ENCODE data around the gene SRRM2. TPM values are rescaled to one million over a fixed set of nuclear protein-coding genes. Genes with fewer than 3 reads are reported as not detected.

The SRRM2 gene
- polyA plus RNA-seq, 1 donor (not counting 4 experiments of a cell fraction or from before 2014, with no cell fraction given) = 101 TPM

GRCh38 chr16:2756288-2757015 is 4.0 kb downstream of the SRRM2 start:
- no peaks in the 10 kb centered on the region for H3K27me3 ChIP-seq (ENCODE audit: control insufficient read depth, extremely low read depth, insufficient read depth, low read length)
- no peak overlapping the region for H3K27ac ChIP-seq (ENCODE audit: control insufficient read depth, insufficient read depth, low read length)
- H3K4me3 ChIP-seq (ENCODE audit: control insufficient read depth in 2 of 3, extremely low read depth in 1 of 3, insufficient read depth in 2 of 3, low read depth in 1 of 3, low read length in 3 of 3) = no peak overlapping the region
- no peaks in the 10 kb centered on the region for H3K9me3 ChIP-seq (ENCODE audit: control insufficient read depth, low read depth, low read length)
- no peak overlapping the region for H3K4me2 ChIP-seq (ENCODE audit: control insufficient read depth, extremely low read depth, insufficient read depth, low read depth, low read length)
- no peak overlapping the region for H2AFZ ChIP-seq (ENCODE audit: control insufficient read depth, low read length)
- H3K79me2 ChIP-seq (ENCODE audit: control insufficient read depth, insufficient read depth, low read length) = peaks cover 84% of the 10 kb centered on the region
- peaks cover 20% of the 10 kb centered on the region for H3K4me1 ChIP-seq (ENCODE audit: control insufficient read depth, extremely low read depth, insufficient read depth, low read length)
- TF ChIP-seq CTCF (optimal IDR thresholded peaks at IDR 0.05 in 1 of 3, IDR thresholded peaks at IDR 0.05 in 1 of 3, conservative IDR thresholded peaks at IDR 0.05 in 1 of 3; ENCODE audit: extremely low read depth in 1 of 3, insufficient read depth in 2 of 3, low read length in 3 of 3) (no peak), EZH2 (IDR thresholded peaks at IDR 0.05; ENCODE audit: low read length) (no peak)
- no peak for DNase-seq (ENCODE audit: low read depth, low spot score)
- peaks cover 54% of the 10 kb centered on the region for H4K20me1 ChIP-seq (ENCODE audit: control insufficient read depth, extremely low read depth, insufficient read depth, low read length)
- dilution Hi-C loops (cut with MboI; ENCODE audit: extremely low pct_ligation_motif_present, low sequenced_read_pairs) = no loop called here
- peaks cover 30 to 54% of the 10 kb centered on the region in 2 experiments for H3K36me3 ChIP-seq (ENCODE audit: control insufficient read depth in 2 of 2, extremely low read depth in 1 of 2, insufficient read depth in 2 of 2, low read length in 2 of 2)
- no peak for FAIRE-seq
- H3K9me1 ChIP-seq (ENCODE audit: control insufficient read depth, extremely low read depth, insufficient read depth, low read length) = peaks cover 6% of the 10 kb centered on the region
- no peak overlapping the region for H3K9ac ChIP-seq (ENCODE audit: control insufficient read depth, extremely low read depth, insufficient read depth, low read length)

- no peak overlapping the region for H2AFZ ChIP-seq (ENCODE audit: control insufficient read depth, low read length)
- no peak overlapping the region for H3K27ac ChIP-seq (ENCODE audit: control insufficient read depth, insufficient read depth, low read length)
- FAIRE-seq = no peak
- H3K4me1 ChIP-seq (ENCODE audit: control insufficient read depth, extremely low read depth, insufficient read depth, low read length) = peaks cover 15% of the 10 kb centered on the region
- no peak overlapping the region for H3K4me2 ChIP-seq (ENCODE audit: control insufficient read depth, extremely low read depth, insufficient read depth, low read depth, low read length)
- no peak overlapping the region for H3K9ac ChIP-seq (ENCODE audit: control insufficient read depth, extremely low read depth, insufficient read depth, low read length)
- no peak overlapping the region for H3K4me3 ChIP-seq (ENCODE audit: control insufficient read depth in 2 of 3, extremely low read depth in 1 of 3, insufficient read depth in 2 of 3, low read depth in 1 of 3, low read length in 3 of 3)
- H3K9me3 ChIP-seq (ENCODE audit: control insufficient read depth, low read depth, low read length) = no peaks in the 10 kb centered on the region
- H3K9me1 ChIP-seq (ENCODE audit: control insufficient read depth, extremely low read depth, insufficient read depth, low read length) = peaks cover 6% of the 10 kb centered on the region
- H3K79me2 ChIP-seq (ENCODE audit: control insufficient read depth, insufficient read depth, low read length) = peaks cover 91% of the 10 kb centered on the region
- H3K36me3 ChIP-seq (ENCODE audit: control insufficient read depth in 2 of 2, extremely low read depth in 1 of 2, insufficient read depth in 2 of 2, low read length in 2 of 2) = peaks cover 37 to 62% of the 10 kb centered on the region in 2 experiments
- dilution Hi-C loops (cut with MboI; ENCODE audit: extremely low pct_ligation_motif_present, low sequenced_read_pairs) = no loop called here
- no peaks in the 10 kb centered on the region for H3K27me3 ChIP-seq (ENCODE audit: control insufficient read depth, extremely low read depth, insufficient read depth, low read length)
- H4K20me1 ChIP-seq (ENCODE audit: control insufficient read depth, extremely low read depth, insufficient read depth, low read length) = peaks cover 56% of the 10 kb centered on the region
- no peak for DNase-seq (ENCODE audit: low read depth, low spot score)
- TF ChIP-seq CTCF (optimal IDR thresholded peaks at IDR 0.05 in 1 of 3, IDR thresholded peaks at IDR 0.05 in 1 of 3, conservative IDR thresholded peaks at IDR 0.05 in 1 of 3; ENCODE audit: extremely low read depth in 1 of 3, insufficient read depth in 2 of 3, low read length in 3 of 3) (no peak), EZH2 (IDR thresholded peaks at IDR 0.05; ENCODE audit: low read length) (no peak)
Measured at GRCh38 chr16:2757344-2757743, 4.9 kb downstream of the SRRM2 start.

Measured in keratinocyte (primary cell).